ENCODE data around the gene MAT2A.

The MAT2A gene

DNA sequence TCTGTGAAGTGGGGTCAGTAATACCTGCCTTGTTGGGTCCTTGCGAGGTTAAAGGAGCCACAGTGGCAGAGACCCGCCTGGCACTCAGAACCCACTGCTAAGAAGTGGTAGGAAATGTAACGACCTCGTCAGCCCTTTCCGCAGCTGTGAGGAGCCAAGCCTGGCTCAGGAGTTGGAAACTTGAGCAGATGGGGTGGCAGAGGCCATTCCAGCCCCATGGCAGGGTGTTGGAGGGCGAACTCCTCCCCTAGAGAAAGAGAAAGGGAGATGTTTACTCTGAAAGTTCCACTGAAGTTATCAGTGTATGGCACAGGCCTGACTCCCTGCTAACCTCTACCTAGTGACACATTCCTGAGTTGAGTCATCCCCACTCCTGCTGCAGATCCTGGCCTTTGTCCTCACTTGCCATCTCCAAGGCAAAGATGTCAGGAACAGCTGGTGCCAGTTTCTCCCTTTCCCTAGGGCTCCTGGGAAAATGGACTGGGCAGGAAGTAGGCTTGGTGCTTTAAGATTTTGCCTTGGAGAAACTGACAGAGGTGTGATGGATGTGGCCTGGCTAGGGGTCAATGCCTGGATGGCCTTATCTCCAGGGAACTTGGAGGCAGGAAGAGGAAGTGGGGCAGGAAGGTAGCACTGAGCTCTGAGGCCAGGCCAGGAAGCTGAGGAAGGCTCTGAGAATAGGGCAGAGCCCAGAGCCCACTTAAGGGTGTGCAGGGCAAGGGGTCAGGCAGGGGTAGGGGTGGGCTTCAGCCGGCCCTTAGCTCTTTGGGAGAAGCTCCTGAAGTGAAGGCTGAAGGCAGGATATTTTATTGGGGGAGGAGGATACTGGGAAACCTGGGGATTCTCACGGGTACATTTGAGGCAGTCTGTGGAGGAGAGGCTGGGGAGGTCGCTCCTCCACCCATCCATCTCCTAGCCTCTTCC is 46.2 kb downstream of the MAT2A start:
- TF ChIP-seq, protein P1, sequence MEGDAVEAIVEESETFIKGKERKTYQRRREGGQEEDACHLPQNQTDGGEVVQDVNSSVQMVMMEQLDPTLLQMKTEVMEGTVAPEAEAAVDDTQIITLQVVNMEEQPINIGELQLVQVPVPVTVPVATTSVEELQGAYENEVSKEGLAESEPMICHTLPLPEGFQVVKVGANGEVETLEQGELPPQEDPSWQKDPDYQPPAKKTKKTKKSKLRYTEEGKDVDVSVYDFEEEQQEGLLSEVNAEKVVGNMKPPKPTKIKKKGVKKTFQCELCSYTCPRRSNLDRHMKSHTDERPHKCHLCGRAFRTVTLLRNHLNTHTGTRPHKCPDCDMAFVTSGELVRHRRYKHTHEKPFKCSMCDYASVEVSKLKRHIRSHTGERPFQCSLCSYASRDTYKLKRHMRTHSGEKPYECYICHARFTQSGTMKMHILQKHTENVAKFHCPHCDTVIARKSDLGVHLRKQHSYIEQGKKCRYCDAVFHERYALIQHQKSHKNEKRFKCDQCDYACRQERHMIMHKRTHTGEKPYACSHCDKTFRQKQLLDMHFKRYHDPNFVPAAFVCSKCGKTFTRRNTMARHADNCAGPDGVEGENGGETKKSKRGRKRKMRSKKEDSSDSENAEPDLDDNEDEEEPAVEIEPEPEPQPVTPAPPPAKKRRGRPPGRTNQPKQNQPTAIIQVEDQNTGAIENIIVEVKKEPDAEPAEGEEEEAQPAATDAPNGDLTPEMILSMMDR (conservative IDR thresholded peaks at IDR 0.05), result no peak
- no peak overlapping the region for H3K27ac ChIP-seq

DNA sequence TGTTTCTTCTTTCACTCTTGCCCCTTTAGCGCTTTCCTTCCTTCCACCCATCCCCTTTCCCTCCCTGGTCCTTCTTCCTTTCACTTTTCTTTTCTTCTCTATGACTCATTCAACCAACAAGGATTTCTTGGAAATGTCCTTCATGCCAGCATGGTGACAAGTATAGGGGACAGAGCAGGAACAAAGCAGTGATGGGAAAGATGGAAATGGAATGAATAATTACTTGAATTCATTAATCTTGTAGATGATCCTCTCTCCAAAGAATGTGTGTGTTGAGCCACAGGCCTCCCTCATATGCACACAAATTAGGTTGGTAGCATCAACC is 46.8 kb downstream of the MAT2A start:
- no peak overlapping the region for H3K27ac ChIP-seq

DNA sequence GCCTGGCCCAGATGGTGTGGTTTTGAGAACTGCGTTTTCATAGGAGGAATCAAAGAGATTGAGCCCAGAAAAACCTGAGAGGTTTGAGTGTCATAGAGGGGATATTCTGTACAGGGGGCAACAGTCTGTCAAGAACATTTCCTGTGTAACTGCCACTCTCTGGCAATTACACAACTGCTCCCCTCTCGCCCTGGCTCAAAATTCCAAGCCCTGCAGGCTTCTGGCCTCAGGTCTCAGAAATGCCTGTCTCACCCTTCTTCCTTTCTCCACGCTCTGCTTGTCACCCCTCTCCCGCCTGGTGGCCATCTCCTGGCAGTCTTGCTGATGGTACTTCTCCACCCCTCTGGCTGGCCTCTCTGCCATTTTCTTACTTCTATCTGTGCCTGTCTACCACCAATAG is 49.3 kb downstream of the MAT2A start:
- H3K27ac ChIP-seq, result no peak overlapping the region
- TF ChIP-seq, protein P1 (conservative IDR thresholded peaks at IDR 0.05), result no peak

More for the DNA sequence above, 46.8 kb downstream of the MAT2A start:
- TF ChIP-seq, protein P1 (conservative IDR thresholded peaks at IDR 0.05), result no peak

DNA sequence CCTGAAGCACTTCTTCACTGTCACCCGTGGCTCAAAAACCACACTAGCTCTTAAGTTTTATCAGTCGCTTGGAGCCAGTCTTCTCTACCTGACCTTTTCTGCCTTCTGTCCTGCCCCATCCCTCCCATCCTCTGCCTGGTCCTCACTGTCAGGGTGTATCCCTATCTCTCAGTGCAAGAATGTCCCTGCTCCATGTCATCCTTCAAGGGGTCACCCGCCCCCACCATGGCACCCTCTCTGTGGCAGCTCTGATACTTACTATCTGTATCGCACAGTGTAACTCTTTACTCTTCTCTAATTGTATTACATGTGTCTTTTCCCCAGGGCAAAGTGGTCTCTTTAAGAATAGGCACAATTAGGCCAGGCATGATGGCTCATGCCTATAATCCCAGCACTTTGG is 49.7 kb downstream of the MAT2A start:
- TF ChIP-seq, protein P1 (conservative IDR thresholded peaks at IDR 0.05), result no peak
- no peak overlapping the region for H3K27ac ChIP-seq

DNA sequence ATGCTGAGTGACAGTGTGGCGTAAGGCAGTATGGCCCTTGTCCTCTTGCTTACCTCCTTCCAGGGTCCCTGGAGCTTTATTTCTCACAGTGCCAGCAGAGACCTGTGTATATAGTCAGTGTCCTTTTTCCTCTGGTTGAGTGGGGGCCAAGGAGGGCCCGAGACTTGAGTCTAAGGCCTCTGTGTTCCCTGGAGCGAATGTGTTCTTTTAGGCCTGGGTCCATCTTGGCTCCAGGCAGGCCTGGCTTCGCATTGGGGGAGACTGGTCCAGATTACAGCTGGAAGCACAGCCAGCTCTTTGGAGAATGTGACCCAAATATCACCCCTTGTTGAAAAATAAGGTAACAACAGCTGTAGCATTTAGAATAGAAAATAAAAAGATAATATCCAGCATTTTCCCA is 50.2 kb downstream of the MAT2A start:
- TF ChIP-seq, protein P1 (conservative IDR thresholded peaks at IDR 0.05), result no peak
- no peak overlapping the region for H3K27ac ChIP-seq

DNA sequence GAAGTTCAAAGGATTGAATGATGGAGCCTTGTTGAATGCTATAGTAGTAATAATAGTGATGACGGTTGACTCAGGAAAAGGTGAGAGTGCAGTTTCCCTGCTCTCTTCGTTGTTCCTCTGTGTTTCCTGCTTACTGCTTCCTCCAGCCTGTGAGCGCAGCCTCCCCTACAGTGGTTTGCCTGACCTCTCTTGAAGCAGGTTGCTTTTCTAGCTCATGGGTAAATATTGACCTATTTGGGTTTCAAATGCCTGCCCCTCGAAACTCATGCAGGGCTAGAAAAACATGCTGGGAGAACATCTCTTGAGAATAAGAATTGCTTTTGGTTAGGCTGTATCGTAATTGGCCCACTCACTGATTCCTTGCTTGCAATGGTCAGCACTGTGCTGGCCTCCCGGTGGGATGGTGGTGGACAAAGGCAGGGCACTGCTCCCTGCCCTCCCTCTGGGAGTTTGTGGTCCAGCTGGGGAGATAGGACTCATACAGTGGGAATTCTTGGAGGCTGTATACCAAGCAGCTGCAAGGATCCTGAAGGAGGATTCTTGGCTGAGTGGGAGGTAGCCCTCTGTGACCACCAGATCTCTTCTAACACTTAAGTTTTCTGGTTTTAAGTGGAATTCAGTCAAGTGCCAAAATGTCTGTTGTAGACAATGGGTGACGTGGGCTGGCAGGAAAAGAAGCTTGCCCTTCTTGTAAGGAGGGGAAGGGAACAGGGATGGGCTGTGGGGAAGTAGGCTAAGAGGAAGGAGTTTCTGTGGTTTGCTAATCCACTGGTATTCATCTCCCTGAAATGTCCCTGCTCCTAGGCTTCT is 51.2 kb downstream of the MAT2A start:
- TF ChIP-seq, protein P1 (conservative IDR thresholded peaks at IDR 0.05), result no peak
- 0 out of 2 replicates have a peak overlapping the region, but pooled peaks have one; percentile 2 for H3K27ac ChIP-seq

DNA sequence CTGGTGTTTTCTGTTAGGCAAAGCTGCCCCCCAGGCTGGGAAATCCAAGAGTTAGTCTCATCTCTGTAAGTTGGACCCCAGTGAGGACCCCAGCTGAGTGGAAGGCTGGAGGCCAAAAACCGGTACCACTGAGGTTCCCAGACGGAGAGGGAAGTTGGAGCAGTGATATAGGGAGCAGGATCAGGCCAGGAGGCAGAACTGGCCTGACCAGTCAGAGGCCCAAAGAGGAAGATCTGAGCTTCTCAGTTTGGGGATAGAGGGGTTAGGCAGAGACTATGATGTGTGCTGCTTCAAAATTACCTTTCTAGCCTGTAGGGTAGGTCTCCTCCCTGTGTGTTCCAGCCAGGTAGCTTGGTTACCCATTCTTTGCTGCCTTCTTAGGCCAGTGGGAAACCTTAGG is 52.0 kb downstream of the MAT2A start:
- H3K27ac ChIP-seq, result no peak overlapping the region
- TF ChIP-seq, protein P1 (conservative IDR thresholded peaks at IDR 0.05), result no peak

Measured in VCaP (cell line).